ENCODE measurements around the gene PTPN20. TPM values are rescaled to one million over a fixed set of nuclear protein-coding genes. Genes with fewer than 3 reads are reported as not detected.
"Not testable (repeated sequence)": the region's sequence is repeated elsewhere in the genome, so short reads cannot be mapped to it uniquely, and the experiment has no call there.

The PTPN20 gene
- not detected for polyA plus RNA-seq (2013, experiment 1 of 4)
- polyA plus RNA-seq (2013, experiment 2 of 4): not detected
- polyA plus RNA-seq (2013, experiment 3 of 4): not detected
- polyA plus RNA-seq (2013, experiment 4 of 4): not detected

- not testable (repeated sequence) for H3K27ac ChIP-seq (ENCODE audit: insufficient read depth, low read depth, low read length, poor library complexity, severe bottlenecking); H3K9me3 ChIP-seq (ENCODE audit: control insufficient read depth, low read length); H3K4me1 ChIP-seq (ENCODE audit: control insufficient read depth, insufficient read depth, low read length); H3K36me3 ChIP-seq (ENCODE audit: control insufficient read depth, insufficient read depth, low read length); H3K4me3 ChIP-seq (ENCODE audit: insufficient read depth, low read depth, low read length); H3K27me3 ChIP-seq (ENCODE audit: control insufficient read depth, insufficient read depth, low read length, poor library complexity, severe bottlenecking)
- 96% methylated on average over 19 to 20 of the region's 50 CpGs for WGBS, 2 experiments
These were observed at the start of gene PTPN20 for GRCh38 chr10:46911144-46911876. PTPN20 (plus strand) TSS chr10:46911428; CDS start chr10:46932500, 21,072 bp downstream.

- H3K36me3 ChIP-seq (ENCODE audit: control insufficient read depth, insufficient read depth, low read length); H3K27ac ChIP-seq (ENCODE audit: insufficient read depth, low read depth, low read length, poor library complexity, severe bottlenecking); H3K9me3 ChIP-seq (ENCODE audit: control insufficient read depth, low read length); H3K4me1 ChIP-seq (ENCODE audit: control insufficient read depth, insufficient read depth, low read length); H3K4me3 ChIP-seq (ENCODE audit: insufficient read depth, low read depth, low read length); H3K27me3 ChIP-seq (ENCODE audit: control insufficient read depth, insufficient read depth, low read length, poor library complexity, severe bottlenecking): not testable (repeated sequence)
These were observed 41.5 kb upstream of the PTPN20 start for GRCh38 chr10:46869716-46870115.

- H3K27me3 ChIP-seq (ENCODE audit: control insufficient read depth, insufficient read depth, low read length, poor library complexity, severe bottlenecking); H3K9me3 ChIP-seq (ENCODE audit: control insufficient read depth, low read length); H3K4me3 ChIP-seq (ENCODE audit: insufficient read depth, low read depth, low read length); H3K36me3 ChIP-seq (ENCODE audit: control insufficient read depth, insufficient read depth, low read length); H3K27ac ChIP-seq (ENCODE audit: insufficient read depth, low read depth, low read length, poor library complexity, severe bottlenecking); H3K4me1 ChIP-seq (ENCODE audit: control insufficient read depth, insufficient read depth, low read length): not testable (repeated sequence)
- WGBS, 2 experiments: 92 to 96% methylated on average over 2 to 3 of the region's 4 CpGs
These were observed 39.6 kb upstream of the PTPN20 start for GRCh38 chr10:46871583-46871982.

GRCh38 chr10:46875304-46875703 lies 35.9 kb upstream of the PTPN20 start:
- H3K9me3 ChIP-seq (ENCODE audit: control insufficient read depth, low read length); H3K27me3 ChIP-seq (ENCODE audit: control insufficient read depth, insufficient read depth, low read length, poor library complexity, severe bottlenecking); H3K4me1 ChIP-seq (ENCODE audit: control insufficient read depth, insufficient read depth, low read length); H3K27ac ChIP-seq (ENCODE audit: insufficient read depth, low read depth, low read length, poor library complexity, severe bottlenecking); H3K36me3 ChIP-seq (ENCODE audit: control insufficient read depth, insufficient read depth, low read length); H3K4me3 ChIP-seq (ENCODE audit: insufficient read depth, low read depth, low read length): not testable (repeated sequence)
- WGBS, 2 experiments: no CpG with 5 or more reads among the region's 6 CpGs

- H3K27me3 ChIP-seq (ENCODE audit: control insufficient read depth, insufficient read depth, low read length, poor library complexity, severe bottlenecking): not testable (repeated sequence)
These were observed 34.5 kb upstream of the PTPN20 start for GRCh38 chr10:46876773-46877172.

GRCh38 chr10:46878761-46879160 lies 32.5 kb upstream of the PTPN20 start:
- H3K27me3 ChIP-seq (ENCODE audit: control insufficient read depth, insufficient read depth, low read length, poor library complexity, severe bottlenecking); H3K4me3 ChIP-seq (ENCODE audit: insufficient read depth, low read depth, low read length); H3K9me3 ChIP-seq (ENCODE audit: control insufficient read depth, low read length); H3K27ac ChIP-seq (ENCODE audit: insufficient read depth, low read depth, low read length, poor library complexity, severe bottlenecking); H3K4me1 ChIP-seq (ENCODE audit: control insufficient read depth, insufficient read depth, low read length); H3K36me3 ChIP-seq (ENCODE audit: control insufficient read depth, insufficient read depth, low read length): not testable (repeated sequence)
- 15 to 27% methylated on average over 7 of the region's 7 CpGs for WGBS, 2 experiments

More at GRCh38 chr10:46876773-46877172, 34.5 kb upstream of the PTPN20 start:
- 87 to 91% methylated on average over 3 to 4 of the region's 5 CpGs for WGBS, 2 experiments
- H3K9me3 ChIP-seq (ENCODE audit: control insufficient read depth, low read length); H3K36me3 ChIP-seq (ENCODE audit: control insufficient read depth, insufficient read depth, low read length); H3K27ac ChIP-seq (ENCODE audit: insufficient read depth, low read depth, low read length, poor library complexity, severe bottlenecking); H3K4me3 ChIP-seq (ENCODE audit: insufficient read depth, low read depth, low read length); H3K4me1 ChIP-seq (ENCODE audit: control insufficient read depth, insufficient read depth, low read length): not testable (repeated sequence)

DNA sequence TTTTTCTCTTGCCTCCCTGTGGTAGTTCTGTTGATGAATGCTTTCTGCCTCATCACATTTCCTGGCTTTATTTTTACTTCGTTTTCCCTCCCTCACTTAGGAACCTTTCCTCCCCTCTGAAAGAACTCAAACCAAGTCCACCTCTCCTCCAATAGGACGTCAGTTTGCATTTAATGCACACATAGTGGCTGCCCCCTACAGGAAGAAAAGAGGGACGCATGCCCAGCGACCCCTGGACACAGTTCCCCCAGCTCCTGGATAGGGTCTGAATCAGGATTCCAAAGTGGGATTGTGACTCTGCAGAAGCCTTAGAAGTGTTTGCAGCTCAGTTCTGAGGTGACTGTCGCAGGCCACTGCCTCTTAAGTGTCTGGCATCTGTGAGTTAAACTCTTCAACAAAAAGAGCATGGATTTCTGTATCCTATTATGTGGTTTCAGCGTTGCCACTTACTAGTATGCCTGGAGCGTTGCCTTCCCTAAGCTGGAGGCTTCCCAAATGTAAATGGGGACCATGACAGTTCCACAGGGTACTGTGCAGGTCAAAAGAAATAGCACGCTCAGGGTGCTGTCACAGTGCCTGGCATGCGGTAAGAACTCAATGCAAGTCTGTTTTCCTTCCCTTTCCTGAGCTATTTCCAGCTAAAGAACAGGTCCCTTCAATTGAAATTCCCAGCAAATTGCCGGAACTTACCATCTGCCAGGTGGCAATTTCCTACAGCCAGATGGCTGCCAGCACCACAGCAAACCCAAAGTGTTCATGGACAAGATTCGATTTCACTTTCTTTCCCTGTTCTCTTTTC lies 20.2 kb upstream of the PTPN20 start:
- 91 to 92% methylated on average over 5 to 6 of the region's 11 CpGs for WGBS, 2 experiments
- H3K4me3 ChIP-seq (ENCODE audit: insufficient read depth, low read depth, low read length); H3K36me3 ChIP-seq (ENCODE audit: control insufficient read depth, insufficient read depth, low read length); H3K4me1 ChIP-seq (ENCODE audit: control insufficient read depth, insufficient read depth, low read length); H3K27me3 ChIP-seq (ENCODE audit: control insufficient read depth, insufficient read depth, low read length, poor library complexity, severe bottlenecking); H3K9me3 ChIP-seq (ENCODE audit: control insufficient read depth, low read length); H3K27ac ChIP-seq (ENCODE audit: insufficient read depth, low read depth, low read length, poor library complexity, severe bottlenecking): not testable (repeated sequence)

GRCh38 chr10:46896762-46897692 lies 14.2 kb upstream of the PTPN20 start:
- H3K9me3 ChIP-seq (ENCODE audit: control insufficient read depth, low read length); H3K4me1 ChIP-seq (ENCODE audit: control insufficient read depth, insufficient read depth, low read length); H3K36me3 ChIP-seq (ENCODE audit: control insufficient read depth, insufficient read depth, low read length); H3K4me3 ChIP-seq (ENCODE audit: insufficient read depth, low read depth, low read length); H3K27ac ChIP-seq (ENCODE audit: insufficient read depth, low read depth, low read length, poor library complexity, severe bottlenecking); H3K27me3 ChIP-seq (ENCODE audit: control insufficient read depth, insufficient read depth, low read length, poor library complexity, severe bottlenecking): not testable (repeated sequence)
- WGBS, 2 experiments: 79 to 90% methylated on average over 5 of the region's 7 CpGs

DNA sequence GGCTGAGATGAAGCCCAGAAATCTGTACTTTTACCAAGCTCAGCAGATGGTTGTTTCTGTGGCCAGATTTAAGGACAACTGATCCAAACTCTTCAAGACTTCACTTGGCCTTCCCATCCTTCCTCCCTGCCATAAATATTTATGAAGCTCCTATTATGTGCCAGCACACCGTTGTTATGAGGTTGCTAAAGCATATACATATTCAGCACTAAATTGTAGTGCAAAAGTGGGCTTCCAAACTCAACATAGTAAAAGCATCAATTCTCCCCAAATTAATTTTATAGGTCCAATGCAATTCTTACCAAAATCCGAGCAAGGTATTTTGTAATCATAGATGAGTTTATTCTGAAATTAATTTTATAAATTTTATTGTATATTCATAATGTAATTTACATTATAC lies 10.0 kb upstream of the PTPN20 start:
- not testable (repeated sequence) for H3K36me3 ChIP-seq (ENCODE audit: control insufficient read depth, insufficient read depth, low read length); H3K4me1 ChIP-seq (ENCODE audit: control insufficient read depth, insufficient read depth, low read length); H3K9me3 ChIP-seq (ENCODE audit: control insufficient read depth, low read length); H3K27ac ChIP-seq (ENCODE audit: insufficient read depth, low read depth, low read length, poor library complexity, severe bottlenecking); H3K4me3 ChIP-seq (ENCODE audit: insufficient read depth, low read depth, low read length); H3K27me3 ChIP-seq (ENCODE audit: control insufficient read depth, insufficient read depth, low read length, poor library complexity, severe bottlenecking)
- WGBS, 2 experiments: 75% methylated on average over 1 of the region's 2 CpGs; no CpG with 5 or more reads in 1 of the 2 experiments

DNA sequence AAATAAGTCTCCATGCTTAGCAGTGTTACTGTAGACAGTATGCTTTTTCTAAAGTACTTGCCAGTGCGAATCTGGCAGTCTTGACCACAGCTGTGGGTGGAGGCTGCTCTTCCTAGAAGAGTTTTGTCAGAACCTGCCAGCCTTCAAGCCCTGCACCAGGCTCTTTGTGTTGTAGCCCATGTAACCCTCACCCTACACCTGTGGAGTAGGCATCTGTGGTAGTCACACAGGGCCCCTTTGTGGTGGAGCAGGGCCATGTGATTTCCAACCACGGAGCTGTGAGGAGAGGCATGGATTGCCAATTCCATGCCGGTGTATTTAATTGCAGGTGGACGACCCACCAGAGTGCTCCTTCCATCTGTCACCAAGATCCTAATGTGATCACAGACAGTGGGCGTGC lies 7.4 kb upstream of the PTPN20 start:
- H3K9me3 ChIP-seq (ENCODE audit: control insufficient read depth, low read length); H3K27ac ChIP-seq (ENCODE audit: insufficient read depth, low read depth, low read length, poor library complexity, severe bottlenecking); H3K4me3 ChIP-seq (ENCODE audit: insufficient read depth, low read depth, low read length); H3K27me3 ChIP-seq (ENCODE audit: control insufficient read depth, insufficient read depth, low read length, poor library complexity, severe bottlenecking); H3K4me1 ChIP-seq (ENCODE audit: control insufficient read depth, insufficient read depth, low read length); H3K36me3 ChIP-seq (ENCODE audit: control insufficient read depth, insufficient read depth, low read length): not testable (repeated sequence)
- no CpG with 5 or more reads among the region's 5 CpGs for WGBS, 2 experiments
